Tracheal epithelial cell (primary cell): ENCODE measurements around the gene SUN3. TPM values are rescaled to one million over a fixed set of nuclear protein-coding genes. Genes with fewer than 3 reads are reported as not detected.

ENCODE experiments used
- total RNA-seq: library from RNA; depleted of rRNA; stranded (reverse); fragments of >200 nt; gene quantifications from 2 replicates; pipeline ENCODE4 v1.2.1, GENCODE V29; 2014

Gene SUN3
- total RNA-seq: not detected in 2 replicates

DNA sequence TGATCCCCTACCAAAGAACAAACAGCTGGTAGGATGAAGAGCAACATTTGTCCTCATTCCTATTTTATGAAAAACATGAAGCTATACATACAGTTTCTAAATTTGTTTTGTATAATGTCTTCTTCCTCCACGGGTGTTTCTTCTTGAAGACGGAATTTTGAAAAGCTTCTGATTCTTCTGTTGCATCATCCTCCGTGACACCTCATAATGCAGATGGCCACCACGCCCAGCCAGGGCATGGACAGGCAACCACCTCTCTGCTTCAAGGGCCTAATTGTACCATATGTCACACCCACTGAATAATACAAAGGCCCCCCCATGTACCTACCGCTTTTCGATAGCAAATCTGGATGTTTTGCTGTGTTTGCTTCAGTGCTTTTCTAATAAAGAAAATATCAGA is at the start of gene SUN3:
SUN3 (minus strand) TSS at position 170 of the 400 bp plus-strand sequence; CDS start at position 1, 169 bp downstream.

GRCh38 chr7:48035301-48035966 is 6.5 kb upstream of the SUN3 start, which contains the start of gene C7orf57:
C7orf57 (plus strand) TSS chr7:48035543; CDS start chr7:48036309, 766 bp downstream.

DNA sequence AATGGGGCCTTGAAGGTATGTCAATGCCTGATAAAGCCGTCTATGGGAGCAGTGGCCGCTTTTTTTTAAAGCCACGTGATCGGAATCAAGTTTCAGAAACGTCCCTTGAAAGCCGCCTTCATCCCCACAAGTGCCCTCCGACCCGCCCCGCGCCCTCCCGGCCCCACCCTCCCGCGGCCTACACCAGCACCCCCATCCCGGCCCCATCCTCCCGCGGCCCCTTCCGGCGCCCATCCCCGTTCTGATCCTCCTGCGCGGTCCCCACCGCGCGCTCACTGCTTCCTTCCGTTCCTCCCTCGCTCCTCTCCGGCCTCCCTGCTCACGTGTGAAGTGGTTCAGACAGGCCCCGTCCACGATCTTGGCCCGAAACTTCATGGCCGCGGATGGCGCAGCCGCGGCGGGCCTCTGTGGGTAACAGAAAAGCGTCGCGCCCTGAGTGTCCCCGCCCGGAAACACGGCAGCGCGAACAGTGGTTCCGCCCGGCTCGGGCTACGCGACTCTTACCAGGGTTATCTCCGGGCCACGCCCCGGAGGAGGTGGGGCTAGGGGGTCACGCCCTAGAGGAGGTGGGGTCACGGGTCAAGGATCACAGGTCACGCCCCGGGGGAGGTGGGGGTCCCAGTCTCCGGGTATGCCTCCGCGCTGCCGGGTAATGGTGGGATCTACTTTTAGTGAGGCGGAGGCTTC is 49.6 kb downstream of the SUN3 start, which contains the start of gene HUS1:
HUS1 (minus strand) TSS at position 471 of the 687 bp plus-strand sequence; CDS start at position 375, 96 bp downstream.

GRCh38 chr7:47948141-47948790 is 80.6 kb downstream of the SUN3 start, which contains the start of gene PKD1L1:
PKD1L1 (minus strand) TSS chr7:47948466; CDS start chr7:47948440, 26 bp downstream.

Other genes starting within 250 kb of the SUN3 start
- gene PKD1L1, start 80.6 kb downstream of the SUN3 start, total RNA-seq: under 0.01 TPM in 1 of 2 replicates, not detected in the other
- gene HUS1, start 49.5 kb downstream of the SUN3 start, total RNA-seq: 13.7 and 14.9 TPM in 2 replicates
- gene C7orf57, start 6.4 kb upstream of the SUN3 start, total RNA-seq: 0.21 TPM in 1 of 2 replicates, not detected in the other
- gene UPP1, start 60.2 kb upstream of the SUN3 start, total RNA-seq: 212 and 242 TPM in 2 replicates
- gene ABCA13, start 142.4 kb upstream of the SUN3 start, total RNA-seq: 0.24 and 1.5 TPM in 2 replicates